ENCODE results near the gene ATP6V0A1. TPM values are rescaled to one million over a fixed set of nuclear protein-coding genes. Genes with fewer than 3 reads are reported as not detected.

The ATP6V0A1 gene
- total and polyA plus RNA-seq, 4 donors = 31.5 to 94.6 (median 45.2) TPM

DNA sequence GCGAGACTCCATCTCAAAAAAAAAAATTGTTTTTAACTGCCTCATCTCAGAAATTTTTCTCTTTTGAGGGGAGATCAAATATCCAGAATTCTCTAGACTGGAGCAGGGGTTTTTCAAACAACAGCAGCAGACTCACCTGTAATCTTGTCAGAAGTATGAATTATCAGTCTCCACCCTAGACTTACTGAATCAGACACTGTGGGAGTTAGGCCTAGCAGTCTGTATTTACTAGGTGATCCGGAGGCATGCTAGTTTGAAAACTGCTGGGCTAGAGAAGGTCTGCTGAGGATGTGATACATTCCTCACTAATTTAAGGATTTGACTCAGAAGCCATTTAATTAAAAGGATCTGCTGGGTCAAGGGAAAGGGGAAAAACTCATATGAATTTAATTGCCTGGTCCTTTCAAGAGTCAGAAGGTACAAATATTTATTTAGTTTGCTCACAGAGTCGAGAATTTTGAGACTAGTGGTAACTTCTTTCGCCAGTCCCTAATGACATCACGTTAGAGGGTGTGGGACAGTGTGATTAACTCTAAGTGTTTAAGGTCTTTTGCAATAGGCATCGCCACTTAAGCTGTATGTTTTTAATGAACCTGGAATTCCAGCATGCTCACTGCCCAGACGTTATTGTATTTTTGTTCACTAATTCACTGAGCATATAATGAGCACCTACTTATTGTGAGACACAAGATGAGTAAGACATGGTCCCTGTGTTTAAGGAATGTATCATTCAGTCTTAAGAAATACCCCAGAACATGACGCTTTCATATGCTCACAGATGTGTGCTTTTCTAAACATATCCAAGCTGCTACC is 14.2 kb downstream of the ATP6V0A1 start (continued):
- TF ChIP-seq, protein P1, sequence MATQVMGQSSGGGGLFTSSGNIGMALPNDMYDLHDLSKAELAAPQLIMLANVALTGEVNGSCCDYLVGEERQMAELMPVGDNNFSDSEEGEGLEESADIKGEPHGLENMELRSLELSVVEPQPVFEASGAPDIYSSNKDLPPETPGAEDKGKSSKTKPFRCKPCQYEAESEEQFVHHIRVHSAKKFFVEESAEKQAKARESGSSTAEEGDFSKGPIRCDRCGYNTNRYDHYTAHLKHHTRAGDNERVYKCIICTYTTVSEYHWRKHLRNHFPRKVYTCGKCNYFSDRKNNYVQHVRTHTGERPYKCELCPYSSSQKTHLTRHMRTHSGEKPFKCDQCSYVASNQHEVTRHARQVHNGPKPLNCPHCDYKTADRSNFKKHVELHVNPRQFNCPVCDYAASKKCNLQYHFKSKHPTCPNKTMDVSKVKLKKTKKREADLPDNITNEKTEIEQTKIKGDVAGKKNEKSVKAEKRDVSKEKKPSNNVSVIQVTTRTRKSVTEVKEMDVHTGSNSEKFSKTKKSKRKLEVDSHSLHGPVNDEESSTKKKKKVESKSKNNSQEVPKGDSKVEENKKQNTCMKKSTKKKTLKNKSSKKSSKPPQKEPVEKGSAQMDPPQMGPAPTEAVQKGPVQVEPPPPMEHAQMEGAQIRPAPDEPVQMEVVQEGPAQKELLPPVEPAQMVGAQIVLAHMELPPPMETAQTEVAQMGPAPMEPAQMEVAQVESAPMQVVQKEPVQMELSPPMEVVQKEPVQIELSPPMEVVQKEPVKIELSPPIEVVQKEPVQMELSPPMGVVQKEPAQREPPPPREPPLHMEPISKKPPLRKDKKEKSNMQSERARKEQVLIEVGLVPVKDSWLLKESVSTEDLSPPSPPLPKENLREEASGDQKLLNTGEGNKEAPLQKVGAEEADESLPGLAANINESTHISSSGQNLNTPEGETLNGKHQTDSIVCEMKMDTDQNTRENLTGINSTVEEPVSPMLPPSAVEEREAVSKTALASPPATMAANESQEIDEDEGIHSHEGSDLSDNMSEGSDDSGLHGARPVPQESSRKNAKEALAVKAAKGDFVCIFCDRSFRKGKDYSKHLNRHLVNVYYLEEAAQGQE (IDR thresholded peaks at IDR 0.05) = no peak
- TF ChIP-seq RXRA (IDR thresholded peaks at IDR 0.05) (no peak), FOXA1 (IDR thresholded peaks at IDR 0.05) (no peak)

DNA sequence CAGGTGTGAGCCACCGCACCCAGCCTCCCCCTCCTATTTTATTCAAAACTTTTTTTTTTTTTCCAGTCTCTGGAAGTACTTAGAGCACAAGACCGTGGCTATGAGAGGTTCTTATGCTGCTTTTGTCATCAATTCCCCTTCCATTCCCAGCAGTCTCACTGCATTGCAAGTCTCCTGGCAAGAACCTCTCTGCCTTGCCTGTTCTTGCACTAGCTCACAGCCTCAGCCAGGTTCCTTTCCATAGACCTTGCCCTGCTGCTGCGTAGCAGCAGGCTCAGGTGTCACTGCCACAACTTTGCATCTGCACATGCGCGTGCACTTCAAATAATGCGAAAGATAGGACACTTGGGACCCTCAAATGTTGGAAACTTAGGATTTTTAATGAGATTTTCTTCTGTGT is 15.6 kb downstream of the ATP6V0A1 start:
- Histone ChIP-seq H3K9ac (ENCODE audit: low read depth in 1 of 2, low read length in 2 of 2) (no peak overlapping the region), H3K27me3 (ENCODE audit: control insufficient read depth in 4 of 4, insufficient read depth in 4 of 4, low read length in 3 of 4) (no peaks in the 10 kb centered on the region), H3K9me3 (ENCODE audit: control insufficient read depth in 4 of 4, low read length in 3 of 4) (no peaks in the 10 kb centered on the region), H3K27ac (ENCODE audit: low read depth in 1 of 2, low read length in 2 of 2) (no peak overlapping the region), H3K36me3 (ENCODE audit: control insufficient read depth in 4 of 4, insufficient read depth in 3 of 4, low read depth in 1 of 4, low read length in 3 of 4) (peaks cover 16 to 57% (median 50%) of the 10 kb centered on the region in 4 donors), H3K4me1 (ENCODE audit: control insufficient read depth in 4 of 4, insufficient read depth in 4 of 4, low read length in 3 of 4) (no peaks in the 10 kb centered on the region), H3K4me3 (ENCODE audit: low read depth in 1 of 3, low read length in 3 of 3) (no peak overlapping the region)
- DNase-seq (ENCODE audit: low spot score) = no peak
- TF ChIP-seq YY1 (IDR thresholded peaks at IDR 0.05) = no peak
- no peak for TF ChIP-seq HNF4A (conservative IDR thresholded peaks at IDR 0.05)
- TF ChIP-seq RXRA (IDR thresholded peaks at IDR 0.05) = no peak
- TF ChIP-seq FOXA1 (IDR thresholded peaks at IDR 0.05) = no peak
- no peak for TF ChIP-seq SP1 (IDR thresholded peaks at IDR 0.05)
- TF ChIP-seq, protein P2, sequence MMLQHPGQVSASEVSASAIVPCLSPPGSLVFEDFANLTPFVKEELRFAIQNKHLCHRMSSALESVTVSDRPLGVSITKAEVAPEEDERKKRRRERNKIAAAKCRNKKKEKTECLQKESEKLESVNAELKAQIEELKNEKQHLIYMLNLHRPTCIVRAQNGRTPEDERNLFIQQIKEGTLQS (IDR thresholded peaks at IDR 0.05) = no peak
- TF ChIP-seq GABPA (IDR thresholded peaks at IDR 0.05 in 1 of 2, conservative IDR thresholded peaks at IDR 0.05 in 1 of 2) = no peak
- no peak for TF ChIP-seq EGR1 (IDR thresholded peaks at IDR 0.05; ENCODE audit: low read depth in 2 of 2)
- TF ChIP-seq, protein P3, sequence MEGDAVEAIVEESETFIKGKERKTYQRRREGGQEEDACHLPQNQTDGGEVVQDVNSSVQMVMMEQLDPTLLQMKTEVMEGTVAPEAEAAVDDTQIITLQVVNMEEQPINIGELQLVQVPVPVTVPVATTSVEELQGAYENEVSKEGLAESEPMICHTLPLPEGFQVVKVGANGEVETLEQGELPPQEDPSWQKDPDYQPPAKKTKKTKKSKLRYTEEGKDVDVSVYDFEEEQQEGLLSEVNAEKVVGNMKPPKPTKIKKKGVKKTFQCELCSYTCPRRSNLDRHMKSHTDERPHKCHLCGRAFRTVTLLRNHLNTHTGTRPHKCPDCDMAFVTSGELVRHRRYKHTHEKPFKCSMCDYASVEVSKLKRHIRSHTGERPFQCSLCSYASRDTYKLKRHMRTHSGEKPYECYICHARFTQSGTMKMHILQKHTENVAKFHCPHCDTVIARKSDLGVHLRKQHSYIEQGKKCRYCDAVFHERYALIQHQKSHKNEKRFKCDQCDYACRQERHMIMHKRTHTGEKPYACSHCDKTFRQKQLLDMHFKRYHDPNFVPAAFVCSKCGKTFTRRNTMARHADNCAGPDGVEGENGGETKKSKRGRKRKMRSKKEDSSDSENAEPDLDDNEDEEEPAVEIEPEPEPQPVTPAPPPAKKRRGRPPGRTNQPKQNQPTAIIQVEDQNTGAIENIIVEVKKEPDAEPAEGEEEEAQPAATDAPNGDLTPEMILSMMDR (IDR thresholded peaks at IDR 0.05; ENCODE audit: low read depth, low read length, missing input control) = no peak
- no peak for TF ChIP-seq FOXA2 (IDR thresholded peaks at IDR 0.05)
- no peak for TF ChIP-seq RAD21 (IDR thresholded peaks at IDR 0.05)
- TF ChIP-seq, protein P1 (IDR thresholded peaks at IDR 0.05) = no peak
- TF ChIP-seq, protein P4, sequence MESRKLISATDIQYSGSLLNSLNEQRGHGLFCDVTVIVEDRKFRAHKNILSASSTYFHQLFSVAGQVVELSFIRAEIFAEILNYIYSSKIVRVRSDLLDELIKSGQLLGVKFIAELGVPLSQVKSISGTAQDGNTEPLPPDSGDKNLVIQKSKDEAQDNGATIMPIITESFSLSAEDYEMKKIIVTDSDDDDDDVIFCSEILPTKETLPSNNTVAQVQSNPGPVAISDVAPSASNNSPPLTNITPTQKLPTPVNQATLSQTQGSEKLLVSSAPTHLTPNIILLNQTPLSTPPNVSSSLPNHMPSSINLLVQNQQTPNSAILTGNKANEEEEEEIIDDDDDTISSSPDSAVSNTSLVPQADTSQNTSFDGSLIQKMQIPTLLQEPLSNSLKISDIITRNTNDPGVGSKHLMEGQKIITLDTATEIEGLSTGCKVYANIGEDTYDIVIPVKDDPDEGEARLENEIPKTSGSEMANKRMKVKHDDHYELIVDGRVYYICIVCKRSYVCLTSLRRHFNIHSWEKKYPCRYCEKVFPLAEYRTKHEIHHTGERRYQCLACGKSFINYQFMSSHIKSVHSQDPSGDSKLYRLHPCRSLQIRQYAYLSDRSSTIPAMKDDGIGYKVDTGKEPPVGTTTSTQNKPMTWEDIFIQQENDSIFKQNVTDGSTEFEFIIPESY (IDR thresholded peaks at IDR 0.05) = no peak
- WGBS = 98% methylated on average over 6 of the region's 6 CpGs
